ENCODE measurements around the gene OR1S1.
"Not testable (repeated sequence)": the region's sequence is repeated elsewhere in the genome, so short reads cannot be mapped to it uniquely, and the experiment has no call there.

Gene OR1S1

GRCh38 chr11:58212420-58212819 lies at the start of gene OR1S1:
Gene OR1S1, plus strand, starts transcription at chr11:58212720.
- DNase-seq: not testable (repeated sequence)

- no peak for DNase-seq
Measured at GRCh38 chr11:58164389-58164788, 48.1 kb upstream of the OR1S1 start.

- DNase-seq: no peak
Measured at GRCh38 chr11:58164990-58165389, 47.5 kb upstream of the OR1S1 start.

GRCh38 chr11:58165504-58166106 lies 46.9 kb upstream of the OR1S1 start:
- no peak for DNase-seq

GRCh38 chr11:58177409-58178054 lies 35.0 kb upstream of the OR1S1 start:
- DNase-seq: no peak

GRCh38 chr11:58178444-58178843 lies 34.1 kb upstream of the OR1S1 start:
- no peak for DNase-seq

GRCh38 chr11:58179648-58180047 lies 32.9 kb upstream of the OR1S1 start:
- no peak for DNase-seq

GRCh38 chr11:58186938-58187337 lies 25.6 kb upstream of the OR1S1 start:
- no peak for DNase-seq

- DNase-seq: no peak
Measured at GRCh38 chr11:58188770-58189169, 23.8 kb upstream of the OR1S1 start, which contains the start of gene OR9Q2. Gene OR9Q2, plus strand, starts transcription at chr11:58189070. Its CDS starts 1,421 bp downstream, at chr11:58190491.

GRCh38 chr11:58192229-58192628 lies 20.3 kb upstream of the OR1S1 start:
- DNase-seq: no peak

GRCh38 chr11:58193391-58193790 lies 19.1 kb upstream of the OR1S1 start:
- DNase-seq: no peak

GRCh38 chr11:58195939-58196338 lies 16.6 kb upstream of the OR1S1 start:
- no peak for DNase-seq

GRCh38 chr11:58199271-58199670 lies 13.2 kb upstream of the OR1S1 start:
- DNase-seq: no peak

GRCh38 chr11:58204042-58204441 lies 8.5 kb upstream of the OR1S1 start, which contains the start of gene OR1S2:
Gene OR1S2, minus strand, starts transcription at chr11:58204142. Its CDS starts 0 bp downstream, at chr11:58204142.
- DNase-seq: no peak

- no peak for DNase-seq
Measured at GRCh38 chr11:58216476-58216875, 4.0 kb downstream of the OR1S1 start.

GRCh38 chr11:58222721-58223120 lies 10.2 kb downstream of the OR1S1 start:
- no peak for DNase-seq

- DNase-seq: no peak
Measured at GRCh38 chr11:58227956-58228615, 15.6 kb downstream of the OR1S1 start.

- no peak for DNase-seq
Measured at GRCh38 chr11:58243954-58244353, 31.4 kb downstream of the OR1S1 start.

- no peak for DNase-seq
Measured at GRCh38 chr11:58254936-58255335, 42.4 kb downstream of the OR1S1 start.

GRCh38 chr11:58259983-58260382 lies 47.5 kb downstream of the OR1S1 start:
- DNase-seq: no peak

All from activated T-cell treated with anti-CD3 and anti-CD28 coated beads, Interleukin-2, amount 50 U/mL, for 48 hours (primary cell).